ENCODE results near the gene TICRR. TPM values are rescaled to one million over a fixed set of nuclear protein-coding genes. Genes with fewer than 3 reads are reported as not detected.

Gene TICRR
- total RNA-seq, 1 donor from 2014 or later, result 2.2 TPM

DNA sequence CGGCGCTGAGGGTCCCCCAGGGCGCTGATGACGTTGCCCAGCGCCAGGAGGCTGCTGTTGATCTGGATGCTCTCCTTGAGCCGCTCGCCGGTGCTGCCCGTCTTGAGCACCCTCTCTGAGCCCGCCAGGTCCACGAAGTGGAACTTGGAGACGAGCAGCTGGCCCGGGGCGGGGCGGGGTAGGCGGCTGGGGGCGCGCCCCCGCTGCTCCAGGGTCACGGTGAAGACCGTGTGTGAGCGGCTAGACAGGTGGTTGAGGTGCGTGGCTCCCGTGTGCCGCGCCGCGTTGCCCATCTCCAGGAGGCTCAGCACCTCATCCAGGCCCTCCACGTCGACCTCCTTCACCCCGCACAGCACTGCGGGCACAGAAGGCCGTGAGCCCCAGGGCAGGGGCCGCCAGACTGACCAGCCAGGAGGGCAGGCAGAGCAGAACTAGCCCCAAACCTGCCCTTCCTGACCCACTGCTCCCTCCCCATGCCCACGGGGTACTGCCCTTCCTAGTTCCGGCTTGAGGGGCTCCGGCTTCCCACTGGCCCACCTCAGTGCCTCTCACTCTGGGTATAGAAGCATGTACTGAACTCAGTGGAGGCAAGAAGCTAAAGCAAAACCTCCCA, 73.8 kb downstream of the TICRR start:
- Mint-ChIP-seq H3K9me3 (ENCODE audit: low read depth) (no peaks in the 10 kb centered on the region), H3K36me3 (ENCODE audit: low read depth) (peaks cover 19% of the 10 kb centered on the region), H3K27me3 (ENCODE audit: low read depth) (no peaks in the 10 kb centered on the region), H3K4me3 (ENCODE audit: unreplicated experiment) (no peak overlapping the region), H3K4me1 (ENCODE audit: low read depth) (peaks cover 10% of the 10 kb centered on the region), H3K27ac (ENCODE audit: unreplicated experiment) (no peak overlapping the region)
- DNase-seq (ENCODE audit: low spot score), result peak; percentile 92
- TF ChIP-seq, protein P1, sequence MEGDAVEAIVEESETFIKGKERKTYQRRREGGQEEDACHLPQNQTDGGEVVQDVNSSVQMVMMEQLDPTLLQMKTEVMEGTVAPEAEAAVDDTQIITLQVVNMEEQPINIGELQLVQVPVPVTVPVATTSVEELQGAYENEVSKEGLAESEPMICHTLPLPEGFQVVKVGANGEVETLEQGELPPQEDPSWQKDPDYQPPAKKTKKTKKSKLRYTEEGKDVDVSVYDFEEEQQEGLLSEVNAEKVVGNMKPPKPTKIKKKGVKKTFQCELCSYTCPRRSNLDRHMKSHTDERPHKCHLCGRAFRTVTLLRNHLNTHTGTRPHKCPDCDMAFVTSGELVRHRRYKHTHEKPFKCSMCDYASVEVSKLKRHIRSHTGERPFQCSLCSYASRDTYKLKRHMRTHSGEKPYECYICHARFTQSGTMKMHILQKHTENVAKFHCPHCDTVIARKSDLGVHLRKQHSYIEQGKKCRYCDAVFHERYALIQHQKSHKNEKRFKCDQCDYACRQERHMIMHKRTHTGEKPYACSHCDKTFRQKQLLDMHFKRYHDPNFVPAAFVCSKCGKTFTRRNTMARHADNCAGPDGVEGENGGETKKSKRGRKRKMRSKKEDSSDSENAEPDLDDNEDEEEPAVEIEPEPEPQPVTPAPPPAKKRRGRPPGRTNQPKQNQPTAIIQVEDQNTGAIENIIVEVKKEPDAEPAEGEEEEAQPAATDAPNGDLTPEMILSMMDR (IDR thresholded peaks at IDR 0.05), result no peak

DNA sequence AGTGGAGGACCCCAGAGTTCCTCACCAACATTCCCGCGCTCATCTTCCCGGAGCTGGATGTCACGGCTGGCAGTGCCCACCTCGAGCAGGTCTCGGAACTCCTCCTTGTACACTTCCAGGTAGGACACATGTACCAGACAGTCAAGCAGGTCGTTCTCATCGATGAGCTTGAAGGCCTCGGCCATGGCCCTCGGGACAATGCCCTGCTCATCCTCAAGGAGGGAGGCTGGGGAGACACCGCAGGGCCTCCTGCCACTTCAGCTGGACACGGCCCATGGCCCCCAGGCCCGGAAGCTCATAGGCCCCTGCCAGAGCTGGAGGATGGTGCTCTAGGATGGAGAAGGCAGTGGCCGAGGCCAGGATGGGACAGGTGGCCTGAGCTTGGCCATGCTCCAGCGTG, 74.4 kb downstream of the TICRR start:
- TF ChIP-seq, protein P1 (IDR thresholded peaks at IDR 0.05), result no peak

DNA sequence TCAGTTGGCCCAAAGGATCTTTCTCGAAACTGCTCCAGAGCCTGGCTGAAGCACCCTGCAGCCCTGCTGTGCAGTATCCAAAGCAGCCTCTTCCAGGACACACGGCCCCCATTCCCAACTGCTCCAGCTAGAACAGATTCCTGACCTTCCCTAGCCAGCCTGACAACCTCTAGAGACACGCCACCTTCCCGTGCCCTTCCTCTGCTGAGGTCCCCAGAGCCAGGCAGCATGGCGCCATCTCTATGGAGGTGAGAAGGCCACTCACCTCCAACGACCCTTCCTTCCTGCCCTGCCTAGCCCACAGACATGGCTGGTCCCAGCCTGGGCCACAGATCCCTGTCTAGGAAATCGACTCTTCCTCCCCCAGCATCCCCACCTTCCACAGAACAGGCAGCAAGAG, 76.9 kb downstream of the TICRR start:
- Mint-ChIP-seq H3K4me3 (ENCODE audit: unreplicated experiment) (no peak overlapping the region), H3K27ac (ENCODE audit: unreplicated experiment) (no peak overlapping the region), H3K9me3 (ENCODE audit: low read depth) (no peaks in the 10 kb centered on the region), H3K27me3 (ENCODE audit: low read depth) (no peaks in the 10 kb centered on the region), H3K36me3 (ENCODE audit: low read depth) (peaks cover 10% of the 10 kb centered on the region), H3K4me1 (ENCODE audit: low read depth) (peaks cover 20% of the 10 kb centered on the region)
- TF ChIP-seq, protein P1 (IDR thresholded peaks at IDR 0.05), result no peak
- DNase-seq (ENCODE audit: low spot score), result no peak

More for the DNA sequence above, 74.4 kb downstream of the TICRR start:
- Mint-ChIP-seq H3K9me3 (ENCODE audit: low read depth) (no peaks in the 10 kb centered on the region), H3K36me3 (ENCODE audit: low read depth) (peaks cover 18% of the 10 kb centered on the region), H3K4me1 (ENCODE audit: low read depth) (peaks cover 16% of the 10 kb centered on the region), H3K27me3 (ENCODE audit: low read depth) (no peaks in the 10 kb centered on the region), H3K4me3 (ENCODE audit: unreplicated experiment) (no peak overlapping the region), H3K27ac (ENCODE audit: unreplicated experiment) (no peak overlapping the region)
- DNase-seq (ENCODE audit: low spot score), result peak; percentile 63

DNA sequence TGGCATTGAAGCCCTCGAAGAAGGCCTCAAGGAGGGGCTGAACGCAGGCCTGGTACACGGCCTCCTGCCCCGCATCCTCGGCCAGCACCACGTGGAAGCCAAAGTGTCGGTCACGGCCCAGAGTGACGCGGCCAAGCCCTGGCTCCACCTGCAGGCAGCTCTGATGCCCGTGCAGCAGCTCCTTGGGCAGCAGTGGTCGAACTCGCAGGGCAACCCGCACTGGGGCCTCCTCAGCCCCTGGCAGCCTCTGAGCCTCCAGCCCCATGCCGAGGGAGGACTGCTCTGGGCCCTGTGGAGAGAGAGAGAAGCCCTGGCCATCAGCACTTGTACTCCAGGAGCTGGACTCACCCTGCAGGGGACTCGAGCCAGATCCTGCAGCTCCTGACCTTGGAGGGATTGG, 77.4 kb downstream of the TICRR start:
- Mint-ChIP-seq H3K36me3 (ENCODE audit: low read depth) (peaks cover 8% of the 10 kb centered on the region), H3K4me1 (ENCODE audit: low read depth) (peaks cover 17% of the 10 kb centered on the region), H3K27me3 (ENCODE audit: low read depth) (no peaks in the 10 kb centered on the region), H3K27ac (ENCODE audit: unreplicated experiment) (no peak overlapping the region), H3K4me3 (ENCODE audit: unreplicated experiment) (no peak overlapping the region), H3K9me3 (ENCODE audit: low read depth) (no peaks in the 10 kb centered on the region)
- TF ChIP-seq, protein P1 (IDR thresholded peaks at IDR 0.05), result no peak
- no peak for DNase-seq (ENCODE audit: low spot score)

DNA sequence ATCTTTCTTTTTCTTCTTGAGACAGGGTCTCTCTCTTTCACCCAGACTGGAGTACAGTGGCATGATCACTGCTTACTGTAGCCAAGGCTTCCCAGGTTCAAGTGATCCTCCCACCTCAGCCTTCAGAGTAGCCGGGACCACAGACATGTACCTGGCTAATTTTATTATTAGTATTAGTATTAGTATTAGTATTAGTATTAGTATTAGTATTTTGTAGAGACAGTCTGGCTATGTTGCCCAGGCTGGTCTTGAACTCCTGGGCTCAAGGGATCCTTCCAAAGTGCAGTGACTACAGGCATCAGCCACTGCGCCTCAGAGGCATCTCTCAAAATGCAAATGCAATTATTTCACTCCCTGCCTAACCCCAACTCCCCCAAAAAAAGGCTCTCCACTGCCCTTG, 78.3 kb downstream of the TICRR start:
- H3K9me3 Mint-ChIP-seq (ENCODE audit: low read depth), result no peaks in the 10 kb centered on the region
- TF ChIP-seq, protein P1 (IDR thresholded peaks at IDR 0.05), result no peak
- DNase-seq (ENCODE audit: low spot score), result no peak
- no peak overlapping the region for H3K4me3 Mint-ChIP-seq (ENCODE audit: unreplicated experiment)
- H3K27ac Mint-ChIP-seq (ENCODE audit: unreplicated experiment), result no peak overlapping the region
- peaks cover 5% of the 10 kb centered on the region for H3K36me3 Mint-ChIP-seq (ENCODE audit: low read depth)
- H3K27me3 Mint-ChIP-seq (ENCODE audit: low read depth), result no peaks in the 10 kb centered on the region
- peaks cover 17% of the 10 kb centered on the region for H3K4me1 Mint-ChIP-seq (ENCODE audit: low read depth)

Data from chondrocyte (in vitro differentiated cells).